ENCODE results near the gene ABLIM2.

DNA sequence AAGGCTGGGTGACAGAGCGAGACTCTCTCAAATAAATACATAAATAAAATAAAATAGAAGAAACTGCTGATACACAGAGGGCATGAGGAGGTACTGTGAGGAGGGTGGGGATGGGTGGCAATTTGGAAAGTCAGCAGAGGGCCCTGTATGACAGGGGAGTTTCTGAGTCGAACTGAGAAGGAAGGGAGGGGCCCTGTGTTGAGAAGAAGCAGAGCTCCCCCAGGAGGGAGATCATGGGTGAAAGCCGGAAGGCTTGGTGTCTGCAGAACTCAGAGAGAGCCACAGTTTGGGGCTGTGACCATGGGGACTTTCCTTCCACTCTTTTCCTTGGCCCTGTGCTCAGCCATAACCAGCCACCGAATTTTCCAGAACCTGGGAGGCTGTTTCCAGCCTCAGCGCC lies 194.2 kb downstream of the ABLIM2 start:
- TF ChIP-seq, protein P1, sequence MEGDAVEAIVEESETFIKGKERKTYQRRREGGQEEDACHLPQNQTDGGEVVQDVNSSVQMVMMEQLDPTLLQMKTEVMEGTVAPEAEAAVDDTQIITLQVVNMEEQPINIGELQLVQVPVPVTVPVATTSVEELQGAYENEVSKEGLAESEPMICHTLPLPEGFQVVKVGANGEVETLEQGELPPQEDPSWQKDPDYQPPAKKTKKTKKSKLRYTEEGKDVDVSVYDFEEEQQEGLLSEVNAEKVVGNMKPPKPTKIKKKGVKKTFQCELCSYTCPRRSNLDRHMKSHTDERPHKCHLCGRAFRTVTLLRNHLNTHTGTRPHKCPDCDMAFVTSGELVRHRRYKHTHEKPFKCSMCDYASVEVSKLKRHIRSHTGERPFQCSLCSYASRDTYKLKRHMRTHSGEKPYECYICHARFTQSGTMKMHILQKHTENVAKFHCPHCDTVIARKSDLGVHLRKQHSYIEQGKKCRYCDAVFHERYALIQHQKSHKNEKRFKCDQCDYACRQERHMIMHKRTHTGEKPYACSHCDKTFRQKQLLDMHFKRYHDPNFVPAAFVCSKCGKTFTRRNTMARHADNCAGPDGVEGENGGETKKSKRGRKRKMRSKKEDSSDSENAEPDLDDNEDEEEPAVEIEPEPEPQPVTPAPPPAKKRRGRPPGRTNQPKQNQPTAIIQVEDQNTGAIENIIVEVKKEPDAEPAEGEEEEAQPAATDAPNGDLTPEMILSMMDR (IDR thresholded peaks at IDR 0.05), result no peak
- no peak for TF ChIP-seq POLR2A (IDR thresholded peaks at IDR 0.05)
